SK-N-SH (cell line): ENCODE measurements around the gene GPR89B. TPM values are rescaled to one million over a fixed set of nuclear protein-coding genes. Genes with fewer than 3 reads are reported as not detected.
A peak's percentile ranks its signal among the peaks of the same experiment; 100 is the strongest.
"Not testable (repeated sequence)": the region's sequence is repeated elsewhere in the genome, so short reads cannot be mapped to it uniquely, and the experiment has no call there.

Source experiments
- CTCF ChIA-PET: fragments of 300-600, 350-600 bp; formaldehyde crosslinking; extraction: SDS; loops from one replicate; lab custom pipeline; 2021; lab: Yijun Ruan, JAX
- POLR2A ChIA-PET: fragments of 350-600 bp; sonication (Branson Sonifier 250); formaldehyde crosslinking; extraction: SDS; loops from one replicate; lab custom pipeline; 2020; ENCODE audit warnings: antibody characterized with exemption, inconsistent platforms; lab: Yijun Ruan, JAX
- DNase-seq: peaks from one replicate; pipeline ENCODE4 v3.0.0; 2012
- H2AFZ ChIP-seq: fragments of 200-600 bp; sonication (generic); 2 replicates; pipeline ENCODE4 v1.8.1; 2016; ENCODE audit warnings: antibody characterized with exemption, mild to moderate bottlenecking, low read depth
- H3F3A ChIP-seq: fragments of 200-600 bp; sonication (generic); replicated peaks from 2 replicates; pipeline ENCODE3; 2016; ENCODE audit warnings: antibody characterized with exemption, mild to moderate bottlenecking; ENCODE audit not compliant: insufficient read depth
- H3K27ac ChIP-seq, 2 experiments: fragments of 200-500 bp in 1 of 2; fragments of 200-600 bp in 1 of 2; sonication (Bioruptor generic) in 1 of 2; sonication (generic), shearing (Covaris generic) in 1 of 2; 2 replicates each; pipeline versions ENCODE4 v1.5.1 to v1.6.1; 2014 to 2016; ENCODE audit warnings: low read depth in 2 of 2, inconsistent platforms in 1 of 2, low read length in 1 of 2, mild to moderate bottlenecking in 1 of 2, mixed read lengths in 1 of 2
- H3K27me3 ChIP-seq: fragments of 200-600 bp; sonication (generic), shearing (Covaris generic); 2 replicates; pipeline ENCODE4 v1.6.1; 2016; ENCODE audit warnings: mixed run types; ENCODE audit not compliant: insufficient read depth
- H3K36me3 ChIP-seq, 2 experiments: fragments of 200-500 bp in 1 of 2; fragments of 200-600 bp in 1 of 2; sonication (Bioruptor generic) in 1 of 2; sonication (generic) in 1 of 2; replicated peaks in 1 of 2; 2 replicates each; pipeline versions ENCODE3 to v1.5.1; 2014 to 2016; ENCODE audit warnings: low read length in 1 of 2, mild to moderate bottlenecking in 1 of 2; ENCODE audit not compliant: insufficient read depth in 2 of 2, control insufficient read depth in 1 of 2
- H3K4me1 ChIP-seq, 2 experiments: fragments of 200-500 bp in 1 of 2; fragments of 200-600 bp in 1 of 2; sonication (Bioruptor generic) in 1 of 2; sonication (generic), shearing (Covaris generic) in 1 of 2; 2 replicates each; pipeline versions ENCODE4 v1.5.1 to v1.6.1; 2014 to 2016; ENCODE audit warnings: low read depth in 1 of 2, low read length in 1 of 2, mixed run types in 1 of 2; ENCODE audit not compliant: insufficient read depth in 2 of 2, control insufficient read depth in 1 of 2
- H3K4me2 ChIP-seq: fragments of 200-600 bp; sonication (generic), shearing (Covaris generic); 2 replicates; pipeline ENCODE4 v1.6.1; 2017; ENCODE audit warnings: mixed run types
- H3K4me3 ChIP-seq, 2 experiments: fragments of 200-500 bp in 1 of 2; fragments of 200-600 bp in 1 of 2; sonication (Bioruptor generic) in 1 of 2; sonication (generic), shearing (Covaris generic) in 1 of 2; 2 replicates each; pipeline versions ENCODE4 v1.5.1 to v1.8.1; 2014 to 2016; ENCODE audit warnings: low read depth in 2 of 2, inconsistent platforms in 1 of 2, low read length in 1 of 2, mild to moderate bottlenecking in 1 of 2, mixed read lengths in 1 of 2, moderate library complexity in 1 of 2
- H3K79me2 ChIP-seq: fragments of 200-600 bp; sonication (generic); 2 replicates; pipeline ENCODE4 v1.8.1; 2017; ENCODE audit warnings: mild to moderate bottlenecking; ENCODE audit not compliant: insufficient read depth
- H3K9ac ChIP-seq: fragments of 200-600 bp; sonication (generic); 2 replicates; pipeline ENCODE4 v1.6.1; 2017; ENCODE audit warnings: mixed run types
- H3K9me2 ChIP-seq: fragments of 200-600 bp; sonication (generic); 2 replicates; pipeline ENCODE4 v1.6.1; 2017; ENCODE audit warnings: mixed run types
- H3K9me3 ChIP-seq: fragments of 200-600 bp; sonication (generic); 2 replicates; pipeline ENCODE4 v1.6.1; 2017; ENCODE audit warnings: mixed run types, mild to moderate bottlenecking, moderate library complexity
- H4K20me1 ChIP-seq: fragments of 200-600 bp; sonication (generic); 2 replicates; pipeline ENCODE4 v1.6.1; 2017; ENCODE audit warnings: mild to moderate bottlenecking, mixed run types; ENCODE audit not compliant: insufficient read depth
- WGBS: methylation state at CpG from one replicate; pipeline ENCODE4 v1.1.6; 2017; ENCODE audit warnings: low lambda C conversion rate; 5-methylcytosine and 5-hydroxymethylcytosine counted together
- polyA plus RNA-seq, 3 experiments: library from polyadenylated mRNA; depleted of rRNA; stranded (reverse); fragments of >200 nt; gene quantifications; 2 replicates each; pipeline ENCODE4 v1.2.3, GENCODE V29; 2012

The GPR89B gene
- polyA plus RNA-seq, 1 of the 3 experiments (the other 2 are of a cell fraction) = 6.4 TPM

DNA sequence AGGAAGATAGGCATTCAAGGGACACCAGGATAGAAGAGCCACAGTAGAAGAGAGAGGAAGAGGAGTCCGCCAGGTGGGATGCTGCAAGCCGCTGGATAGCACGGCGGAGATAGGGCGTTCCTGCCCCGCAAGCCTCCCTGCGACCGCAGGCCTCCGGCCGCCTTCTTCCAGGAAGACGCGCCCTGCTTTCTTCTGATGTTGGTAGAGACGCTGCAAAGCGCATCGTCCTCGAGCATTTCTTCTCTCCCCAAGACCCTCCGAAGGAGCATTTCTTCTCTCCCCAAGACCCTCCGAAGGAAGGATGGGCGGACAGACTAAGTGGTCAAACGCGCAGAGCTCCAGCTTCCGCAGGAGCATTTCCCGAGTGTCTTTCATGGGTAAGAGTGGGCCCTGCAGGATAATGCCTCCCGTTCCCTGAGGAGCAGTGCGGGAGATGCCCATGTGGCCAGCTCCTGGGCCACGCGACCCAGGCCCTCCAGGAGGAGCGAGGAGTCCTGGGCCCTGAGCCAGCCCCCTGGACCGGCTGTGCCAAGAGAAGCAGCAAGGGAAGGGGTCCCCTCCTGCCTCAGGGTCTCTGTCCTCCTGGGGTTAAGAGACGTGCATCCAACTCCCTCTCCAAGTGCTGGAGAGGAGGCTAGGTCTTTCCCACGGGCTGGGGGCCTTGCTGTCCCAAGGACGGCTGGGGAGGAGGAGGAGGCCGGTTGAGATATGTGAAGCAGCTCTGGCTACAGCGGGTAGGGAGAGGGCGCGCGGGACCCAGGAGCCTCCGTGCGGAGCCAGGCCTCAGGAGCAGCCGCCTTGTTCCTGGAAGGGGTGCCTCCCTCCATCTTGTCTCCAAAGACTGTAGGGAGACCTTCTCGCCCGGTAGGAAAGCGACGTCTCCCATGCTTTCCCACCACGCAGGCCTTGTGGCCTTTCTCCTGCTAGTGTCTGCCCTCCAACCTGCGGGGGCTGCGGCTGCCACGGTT lies 85.2 kb downstream of the GPR89B start:
- H3K4me3 ChIP-seq, H3K27me3 ChIP-seq, DNase-seq, H3K9me3 ChIP-seq, H2AFZ ChIP-seq, H3K79me2 ChIP-seq, H3K9me2 ChIP-seq, H3K36me3 ChIP-seq, H3K4me1 ChIP-seq, CTCF ChIA-PET, H3K4me2 ChIP-seq, H3K9ac ChIP-seq, H4K20me1 ChIP-seq, POLR2A ChIA-PET, H3K27ac ChIP-seq, H3F3A ChIP-seq: not testable (repeated sequence)
- 93% methylated on average over 37 of the region's 48 CpGs for WGBS

DNA sequence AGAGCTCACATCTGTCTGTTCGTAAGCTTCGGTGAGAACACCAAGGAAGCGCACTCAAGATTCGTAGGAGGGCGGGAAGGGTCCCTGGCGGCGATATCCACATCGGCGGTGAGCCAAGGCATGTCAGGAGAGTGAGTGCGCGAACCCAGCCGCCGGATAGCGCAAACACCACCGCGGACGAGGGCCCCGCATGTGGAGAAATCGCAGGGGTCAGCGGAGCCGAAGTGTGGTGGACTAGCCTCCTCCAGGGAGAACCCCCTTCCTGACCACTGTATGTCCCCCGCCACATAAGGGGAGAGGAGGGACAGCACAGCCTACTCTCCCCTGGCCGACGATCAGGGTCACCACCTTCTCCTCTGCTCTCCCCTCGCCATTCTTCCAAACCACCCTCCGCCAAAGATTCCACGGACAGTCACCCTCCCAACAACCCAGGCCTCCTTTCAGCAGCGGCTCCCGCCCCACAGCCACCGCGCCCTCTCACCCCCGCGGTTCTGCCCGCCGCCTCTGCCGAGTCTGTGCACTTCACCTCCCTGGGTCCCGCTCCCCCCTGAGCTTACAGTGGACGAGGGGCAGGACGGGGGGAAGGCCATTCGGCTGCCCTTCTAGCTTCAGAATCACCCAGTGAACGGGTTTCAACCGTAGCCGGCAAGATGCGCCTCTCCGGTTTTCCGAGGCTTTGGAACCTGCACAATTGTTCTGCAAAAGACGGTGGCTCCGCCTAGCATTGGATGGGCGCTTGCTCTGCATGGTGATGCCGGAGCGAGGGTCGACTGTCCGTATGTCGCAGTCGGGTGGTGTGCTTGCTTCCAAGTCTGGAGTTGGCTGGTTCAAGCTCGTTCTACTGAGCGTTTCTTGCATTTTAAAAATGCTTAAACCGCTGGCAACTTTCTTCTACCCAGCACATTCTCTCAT lies 86.3 kb downstream of the GPR89B start:
- H3K9me3 ChIP-seq, H3K27me3 ChIP-seq, DNase-seq, H4K20me1 ChIP-seq, POLR2A ChIA-PET, H3K36me3 ChIP-seq, H3K79me2 ChIP-seq, H3K27ac ChIP-seq, CTCF ChIA-PET, H3F3A ChIP-seq, H3K4me1 ChIP-seq, H3K9me2 ChIP-seq, H3K9ac ChIP-seq, H2AFZ ChIP-seq: not testable (repeated sequence)
- Histone ChIP-seq H3K4me3 (peak overlapping the region in 1 of 2 experiments; percentile 25; a peak in 2 of 4 replicates), H3K4me2 (peak overlapping the region; percentile 57)
- 29% methylated on average over 24 of the region's 58 CpGs for WGBS

DNA sequence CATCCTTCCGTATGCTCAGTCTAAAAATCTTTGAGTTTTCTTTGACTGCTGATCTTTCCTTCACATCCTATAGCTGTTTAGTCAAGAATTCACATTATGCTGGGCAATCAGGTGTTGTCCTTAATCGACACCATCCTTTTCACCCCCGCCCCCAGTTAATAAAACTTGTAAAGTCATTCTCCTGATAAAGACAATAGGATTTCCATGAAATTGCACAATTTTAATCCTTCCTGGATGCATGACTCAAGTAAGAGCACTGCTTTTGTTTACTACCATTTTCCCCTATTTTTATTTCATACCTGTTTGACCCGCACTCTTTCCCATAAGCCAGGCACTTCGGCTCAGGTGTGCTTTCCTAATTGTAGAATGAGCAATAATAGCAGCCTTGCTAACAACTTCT lies 96.7 kb downstream of the GPR89B start:
- H3K9ac ChIP-seq, DNase-seq, H3K27me3 ChIP-seq, H4K20me1 ChIP-seq, H3F3A ChIP-seq, CTCF ChIA-PET, H3K27ac ChIP-seq, H3K4me2 ChIP-seq, H2AFZ ChIP-seq, H3K36me3 ChIP-seq, H3K9me3 ChIP-seq, H3K4me3 ChIP-seq, H3K9me2 ChIP-seq, H3K4me1 ChIP-seq, POLR2A ChIA-PET, H3K79me2 ChIP-seq: not testable (repeated sequence)
- 51% methylated on average over 5 of the region's 5 CpGs for WGBS

DNA sequence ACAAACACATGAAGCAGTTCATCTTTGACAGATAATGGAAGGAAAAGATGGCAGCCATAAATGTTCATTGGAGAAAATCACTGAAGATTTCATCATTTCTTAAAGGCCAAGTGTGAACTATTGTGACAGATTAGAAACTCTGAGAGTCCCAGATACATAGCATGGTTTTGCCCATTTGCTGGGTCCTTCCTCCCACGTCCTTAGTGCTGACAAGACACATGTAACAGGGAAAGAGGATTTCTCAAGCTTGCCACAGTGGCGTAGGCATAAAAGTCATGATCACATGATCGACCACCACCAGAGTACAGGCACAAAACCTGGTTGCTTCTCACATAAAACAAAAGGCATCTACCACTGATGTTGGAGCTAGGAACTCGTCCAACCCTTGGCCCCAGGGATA lies 98.8 kb downstream of the GPR89B start:
- H4K20me1 ChIP-seq, H3K9me3 ChIP-seq, H3K4me2 ChIP-seq, H3K9ac ChIP-seq, H3K79me2 ChIP-seq, H3K27ac ChIP-seq, H3K4me3 ChIP-seq, H3K4me1 ChIP-seq, H2AFZ ChIP-seq, H3K9me2 ChIP-seq, H3K36me3 ChIP-seq, H3F3A ChIP-seq, POLR2A ChIA-PET, CTCF ChIA-PET, DNase-seq, H3K27me3 ChIP-seq: not testable (repeated sequence)
- 20% methylated on average over 1 of the region's 4 CpGs for WGBS

DNA sequence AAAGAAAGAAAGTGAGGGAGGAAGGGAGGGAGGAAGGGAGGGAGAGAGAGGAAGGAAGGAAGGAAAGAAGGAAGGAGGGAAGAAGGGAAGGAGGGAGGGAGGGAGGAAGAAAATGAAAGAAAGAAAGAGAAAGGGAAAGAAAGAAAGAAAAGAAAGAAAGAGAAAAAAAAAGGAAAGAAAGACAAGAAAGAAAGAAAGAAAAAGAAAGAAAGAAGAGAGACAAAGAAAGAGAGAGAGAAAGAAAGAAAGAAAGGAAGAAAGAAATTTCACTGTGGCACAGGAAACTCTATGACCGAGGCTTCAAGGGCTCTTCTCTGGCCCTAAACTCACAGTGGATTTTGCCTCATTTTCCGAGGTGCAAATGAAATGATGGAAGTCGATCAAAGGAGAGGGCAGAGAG lies 104.0 kb downstream of the GPR89B start:
- DNase-seq, POLR2A ChIA-PET, H3F3A ChIP-seq, H3K4me1 ChIP-seq, H3K9me2 ChIP-seq, H3K9me3 ChIP-seq, H4K20me1 ChIP-seq, H3K36me3 ChIP-seq, H3K27me3 ChIP-seq, H3K9ac ChIP-seq, H3K4me3 ChIP-seq, H2AFZ ChIP-seq, H3K4me2 ChIP-seq, H3K27ac ChIP-seq, CTCF ChIA-PET, H3K79me2 ChIP-seq: not testable (repeated sequence)
- 14% methylated on average over 3 of the region's 3 CpGs for WGBS

DNA sequence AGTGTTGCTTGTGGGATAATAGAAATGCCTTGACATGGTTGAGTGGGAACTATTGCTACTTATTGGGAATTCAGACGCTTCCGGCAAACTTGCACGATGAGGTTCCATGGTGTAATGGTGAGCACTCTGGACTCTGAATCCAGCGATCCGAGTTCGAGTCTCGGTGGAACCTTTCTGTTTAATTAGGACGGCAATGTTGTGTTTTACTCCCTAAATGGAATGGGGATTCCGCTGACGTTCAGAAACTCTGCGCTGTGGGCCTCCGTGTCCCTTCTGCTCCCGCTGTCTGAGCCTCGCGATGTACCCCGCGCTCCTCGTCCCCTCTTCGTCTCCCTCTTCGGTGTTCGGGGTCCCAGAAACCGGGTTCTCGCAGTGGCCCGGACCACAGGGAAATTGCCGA lies 104.5 kb downstream of the GPR89B start:
- H3K27me3 ChIP-seq, DNase-seq, H3K4me3 ChIP-seq, H3F3A ChIP-seq, H2AFZ ChIP-seq, CTCF ChIA-PET, H3K9ac ChIP-seq, H4K20me1 ChIP-seq, H3K4me2 ChIP-seq, H3K9me2 ChIP-seq, H3K79me2 ChIP-seq, H3K27ac ChIP-seq, H3K36me3 ChIP-seq, POLR2A ChIA-PET, H3K9me3 ChIP-seq, H3K4me1 ChIP-seq: not testable (repeated sequence)
- no CpG with 5 or more reads among the region's 25 CpGs for WGBS
